Measurements from ENCODE around the gene TAGLN. TPM values are rescaled to one million over a fixed set of nuclear protein-coding genes. Genes with fewer than 3 reads are reported as not detected.

Gene TAGLN
- total RNA-seq, 2 donors from 2014 or later, result 228 to 412 TPM

DNA sequence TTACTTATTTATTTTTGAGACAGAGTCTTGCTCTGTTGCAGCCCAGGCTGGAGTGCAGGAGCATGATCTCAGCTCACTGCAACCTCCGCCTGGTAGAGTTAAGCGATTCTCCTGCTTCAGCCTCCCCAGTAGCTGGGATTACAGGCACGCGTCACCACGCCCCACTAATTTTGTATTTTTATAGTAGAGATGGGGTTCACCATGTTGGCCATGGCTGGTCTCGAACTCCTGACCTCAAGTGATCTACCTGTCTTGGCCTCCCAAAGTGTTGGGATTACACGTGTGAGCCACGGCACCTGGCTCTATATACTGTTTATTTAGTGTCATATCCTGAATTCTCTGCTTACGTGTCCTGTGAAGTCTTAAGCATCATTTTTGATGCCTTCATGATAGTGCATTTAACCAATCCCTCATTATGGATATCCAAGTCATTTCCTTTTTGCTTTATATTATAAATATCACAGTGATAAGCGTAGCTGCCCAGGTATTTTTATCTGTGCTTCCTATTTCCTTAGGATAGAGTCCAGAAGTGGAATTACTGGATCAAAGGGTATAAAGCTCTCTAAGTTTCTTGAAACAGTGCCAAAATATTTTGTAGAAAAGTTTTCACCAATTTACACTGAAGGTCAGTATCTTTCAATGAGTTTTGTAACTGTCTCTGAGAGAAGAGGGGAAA lies 21.5 kb upstream of the TAGLN start:
- no peaks in the 10 kb centered on the region for H3K27me3 ChIP-seq (ENCODE audit: control insufficient read depth, insufficient read depth, low read length, poor library complexity, severe bottlenecking)
- H3K36me3 ChIP-seq (ENCODE audit: control insufficient read depth, insufficient read depth, low read length), result peaks cover 35% of the 10 kb centered on the region
- H3K4me1 Mint-ChIP-seq, result peaks cover 30% of the 10 kb centered on the region
- H3K27ac ChIP-seq (ENCODE audit: low read depth, low read length), result no peak overlapping the region
- peaks cover 17% of the 10 kb centered on the region for H3K36me3 Mint-ChIP-seq (ENCODE audit: low read depth)
- H3K4me3 Mint-ChIP-seq, result peak overlapping the region; percentile 87
- no peak overlapping the region for H3K9ac ChIP-seq (ENCODE audit: extremely low read depth, low read length, poor library complexity, severe bottlenecking)
- peak overlapping the region; percentile 73 for H3K4me3 ChIP-seq (ENCODE audit: low read length)
- no peaks in the 10 kb centered on the region for H3K9me3 Mint-ChIP-seq
- no peak for DNase-seq
- no peak for TF ChIP-seq CTCF (conservative IDR thresholded peaks at IDR 0.05)
- 91 to 96% methylated on average over 10 of the region's 10 CpGs for WGBS, 2 experiments (ENCODE audit: insufficient coverage in 1 of 2, insufficient read length in 1 of 2)
- peak overlapping the region; percentile 96 for H3K27ac Mint-ChIP-seq
- H3K9me3 ChIP-seq (ENCODE audit: control insufficient read depth, low read length), result no peaks in the 10 kb centered on the region
- peaks cover 2% of the 10 kb centered on the region for H3K27me3 Mint-ChIP-seq (ENCODE audit: insufficient read depth)
- peaks cover 2% of the 10 kb centered on the region for H3K4me1 ChIP-seq (ENCODE audit: control insufficient read depth, insufficient read depth, low read length)

- Mint-ChIP-seq H3K4me3 (peak within 1 kb of the TSS; percentile 87), H3K27ac (peak within 1 kb of the TSS; percentile 97), H3K36me3 (ENCODE audit: low read depth) (peaks cover 20% of the 10 kb centered on the region), H3K27me3 (ENCODE audit: insufficient read depth) (peaks cover 2% of the 10 kb centered on the region), H3K9me3 (no peaks in the 10 kb centered on the region), H3K4me1 (peaks cover 24% of the 10 kb centered on the region)
- TF ChIP-seq CTCF (conservative IDR thresholded peaks at IDR 0.05), result no peak
- Histone ChIP-seq H3K9ac (ENCODE audit: extremely low read depth, low read length, poor library complexity, severe bottlenecking) (peak within 1 kb of the TSS; percentile 67), H3K27me3 (ENCODE audit: control insufficient read depth, insufficient read depth, low read length, poor library complexity, severe bottlenecking) (no peaks in the 10 kb centered on the region), H3K4me3 (ENCODE audit: low read length) (peak within 1 kb of the TSS; percentile 86), H3K4me1 (ENCODE audit: control insufficient read depth, insufficient read depth, low read length) (no peaks in the 10 kb centered on the region), H3K36me3 (ENCODE audit: control insufficient read depth, insufficient read depth, low read length) (peaks cover 33% of the 10 kb centered on the region), H3K9me3 (ENCODE audit: control insufficient read depth, low read length) (no peaks in the 10 kb centered on the region), H3K27ac (ENCODE audit: low read depth, low read length) (peak within 1 kb of the TSS; percentile 67)
- DNase-seq, result peak; percentile 98
- WGBS, 2 experiments (ENCODE audit: insufficient coverage in 1 of 2, insufficient read length in 1 of 2), result 7 to 21% methylated on average over 9 to 46 of the region's 51 CpGs
Measured at GRCh38 chr11:117178210-117179034, 20.7 kb upstream of the TAGLN start, which contains the start of gene SIDT2. TSS of gene SIDT2 (plus strand) at chr11:117178743. CDS start at chr11:117179264, 521 bp downstream.

DNA sequence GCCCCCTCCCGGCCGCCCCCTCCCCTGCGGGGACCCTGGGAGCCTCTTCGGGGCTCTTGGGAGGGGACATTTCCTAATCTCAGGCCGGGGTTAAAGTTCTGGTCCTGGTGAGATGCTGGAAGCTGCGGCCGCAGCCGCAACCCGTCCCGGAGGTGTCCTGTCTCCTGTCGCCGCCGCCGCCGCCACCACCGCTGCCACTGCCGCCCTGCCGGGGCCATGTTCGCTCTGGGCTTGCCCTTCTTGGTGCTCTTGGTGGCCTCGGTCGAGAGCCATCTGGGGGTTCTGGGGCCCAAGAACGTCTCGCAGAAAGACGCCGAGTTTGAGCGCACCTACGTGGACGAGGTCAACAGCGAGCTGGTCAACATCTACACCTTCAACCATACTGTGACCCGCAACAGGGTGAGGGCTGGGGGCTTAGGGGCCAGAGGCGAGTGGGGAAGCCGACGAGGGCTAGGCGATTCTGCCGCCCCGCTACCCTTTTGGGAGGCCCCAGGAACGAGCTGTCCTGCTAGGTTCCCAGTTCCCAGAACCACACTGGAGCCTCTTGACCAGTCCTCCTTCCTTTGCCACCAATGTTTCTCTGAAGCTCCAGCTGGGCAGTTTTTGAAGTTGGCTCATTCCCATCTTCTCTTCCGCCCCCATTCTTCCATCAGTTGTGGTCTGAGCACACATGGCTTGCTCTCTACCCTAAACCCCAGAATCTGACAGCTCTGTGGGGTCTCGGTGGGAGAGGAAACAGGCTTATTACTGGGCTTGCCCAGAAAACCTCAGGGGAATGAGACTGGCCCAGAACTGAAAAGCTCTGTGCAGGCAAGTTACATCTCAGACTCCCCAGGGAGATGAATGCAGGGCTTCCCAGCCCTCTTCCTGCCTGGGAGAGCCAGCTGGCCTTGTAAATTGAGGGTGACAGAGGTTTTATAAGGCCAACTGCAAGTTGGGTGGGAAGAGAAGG lies 19.8 kb upstream of the TAGLN start:
- peak overlapping the region; percentile 97 for H3K27ac Mint-ChIP-seq

More for the DNA sequence above, 19.8 kb upstream of the TAGLN start:
- Mint-ChIP-seq H3K4me1 (peaks cover 22% of the 10 kb centered on the region), H3K27me3 (ENCODE audit: insufficient read depth) (peaks cover 2% of the 10 kb centered on the region), H3K4me3 (peak overlapping the region; percentile 87), H3K36me3 (ENCODE audit: low read depth) (peaks cover 28% of the 10 kb centered on the region), H3K9me3 (no peaks in the 10 kb centered on the region)
- 3 to 11% methylated on average over 11 to 36 of the region's 39 CpGs for WGBS, 2 experiments (ENCODE audit: insufficient coverage in 1 of 2, insufficient read length in 1 of 2)
- Histone ChIP-seq H3K4me3 (ENCODE audit: low read length) (peak overlapping the region; percentile 86), H3K9me3 (ENCODE audit: control insufficient read depth, low read length) (no peaks in the 10 kb centered on the region), H3K27ac (ENCODE audit: low read depth, low read length) (peak overlapping the region; percentile 8), H3K36me3 (ENCODE audit: control insufficient read depth, insufficient read depth, low read length) (peaks cover 36% of the 10 kb centered on the region), H3K9ac (ENCODE audit: extremely low read depth, low read length, poor library complexity, severe bottlenecking) (peak overlapping the region; percentile 67), H3K4me1 (ENCODE audit: control insufficient read depth, insufficient read depth, low read length) (no peaks in the 10 kb centered on the region), H3K27me3 (ENCODE audit: control insufficient read depth, insufficient read depth, low read length, poor library complexity, severe bottlenecking) (no peaks in the 10 kb centered on the region)
- no peak for DNase-seq
- TF ChIP-seq CTCF (conservative IDR thresholded peaks at IDR 0.05), result no peak
